A673 (cell line): ENCODE data around the gene ITPKB. TPM values are rescaled to one million over a fixed set of nuclear protein-coding genes. Genes with fewer than 3 reads are reported as not detected.

ENCODE experiments used
- BruUV-seq: library from RNA; stranded (reverse); fragments of 400-500 nt; replicated peaks from 2 replicates; lab custom pipeline; 2021; lab: Mats Ljungman, UMichigan
- CTCF ChIA-PET: fragments of 300-600 bp; sonication (Branson Sonifier 250); formaldehyde crosslinking; loops from one replicate; lab custom pipeline; 2022; ENCODE audit warnings: antibody characterized with exemption; lab: Charles Lee
- POLR2A ChIA-PET: fragments of 300-600 bp; sonication (Branson Sonifier 250); formaldehyde crosslinking; loops from one replicate; lab custom pipeline; 2022; ENCODE audit warnings: antibody characterized with exemption; ENCODE audit not compliant: low non-redundant PET; lab: Charles Lee
- DNase-seq: peaks from one replicate; pipeline ENCODE4 v3.0.0-alpha.2; 2015; ENCODE audit warnings: low spot score
- H3K27ac ChIP-seq: fragments of 200-600 bp; sonication (generic); 2 replicates; pipeline ENCODE4 v1.5.1; 2016; ENCODE audit warnings: mixed run types, low read depth, mild to moderate bottlenecking, mixed read lengths, antibody characterized with exemption, low read length; ENCODE audit not compliant: poor library complexity, severe bottlenecking
- H3K27me3 ChIP-seq: fragments of 200-600 bp; sonication (generic); replicated peaks from 2 replicates; pipeline ENCODE4 v1.6.1; 2017; ENCODE audit warnings: mixed run types, low read depth, mild to moderate bottlenecking, mixed read lengths, antibody characterized with exemption, low read length; ENCODE audit not compliant: insufficient read depth, poor library complexity
- H3K36me3 ChIP-seq: fragments of 200-600 bp; sonication (generic); 2 replicates; pipeline ENCODE4 v1.6.1; 2016; ENCODE audit warnings: mixed run types, mild to moderate bottlenecking, mixed read lengths, antibody characterized with exemption, low read length; ENCODE audit not compliant: insufficient read depth, poor library complexity, severe bottlenecking
- H3K4me1 ChIP-seq: fragments of 200-600 bp; sonication (generic); 2 replicates; pipeline ENCODE4 v1.6.1; 2017; ENCODE audit warnings: mixed run types, mild to moderate bottlenecking, mixed read lengths, antibody characterized with exemption, low read length; ENCODE audit not compliant: insufficient read depth, poor library complexity, severe bottlenecking
- H3K4me3 ChIP-seq: fragments of 200-600 bp; sonication (generic); 2 replicates; pipeline ENCODE4 v1.5.1; 2016; ENCODE audit warnings: low read depth, mixed run types, mild to moderate bottlenecking, mixed read lengths, low read length; ENCODE audit not compliant: poor library complexity, severe bottlenecking
- H3K9me3 ChIP-seq: fragments of 200-600 bp; sonication (generic); 2 replicates; pipeline ENCODE4 v1.6.1; 2016; ENCODE audit warnings: mixed run types, low read depth, mild to moderate bottlenecking, mixed read lengths, antibody characterized with exemption, low read length; ENCODE audit not compliant: poor library complexity, severe bottlenecking
- EZH2 ChIP-seq: fragments of 200-600 bp; sonication (generic); IDR thresholded peaks from 2 replicates; pipeline ENCODE4 v1.6.1; 2017; ENCODE audit warnings: borderline replicate concordance, low read depth, mild to moderate bottlenecking, mixed read lengths, antibody characterized with exemption, low read length; ENCODE audit not compliant: poor library complexity, severe bottlenecking
- intact Hi-C: fragments of 100-400 bp; cut with micrococcal nuclease; formaldehyde crosslinking; loops from one replicate; pipeline ENCODE4 v1.10.0; 2022; ENCODE audit not compliant: unreplicated experiment
- total RNA-seq: library from RNA; stranded (reverse); gene quantifications from 2 replicates; pipeline ENCODE4 v1.2.3, GENCODE V29; 2021
- TF ChIP-seq, protein P1 (sequence below): fragments of 300-800, 200-600 bp; sonication (generic); conservative IDR thresholded peaks from 2 replicates; pipeline ENCODE4 v1.5.1; 2017; ENCODE audit warnings: low read depth, mild to moderate bottlenecking, antibody characterized with exemption, low read length, moderate library complexity, mixed read lengths

Gene ITPKB
- total RNA-seq, 1 experiment from 2014 or later: 14.1 TPM

DNA sequence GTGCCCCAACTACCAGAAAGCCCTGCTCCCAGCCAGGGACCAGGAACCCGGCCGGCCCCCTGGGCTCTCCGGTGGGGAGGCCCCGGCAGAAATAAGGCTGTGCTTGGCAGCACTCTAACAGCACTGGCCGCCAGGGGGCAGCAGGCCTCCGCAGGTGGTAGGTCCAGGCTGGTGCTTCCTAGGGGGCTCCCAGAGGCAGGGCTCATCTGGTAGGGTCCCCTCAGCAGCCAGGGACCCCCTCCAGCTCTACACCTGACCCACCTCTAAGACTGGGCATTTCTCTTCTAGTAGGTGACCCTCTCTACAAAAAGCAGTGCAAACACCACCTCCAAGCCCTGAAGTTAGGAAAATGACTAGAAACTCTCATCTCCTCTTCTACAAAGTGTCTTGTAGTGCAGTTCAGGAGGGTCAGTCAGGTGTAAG lies 104.9 kb downstream of the ITPKB start:
- POLR2A ChIA-PET: no interaction called here

DNA sequence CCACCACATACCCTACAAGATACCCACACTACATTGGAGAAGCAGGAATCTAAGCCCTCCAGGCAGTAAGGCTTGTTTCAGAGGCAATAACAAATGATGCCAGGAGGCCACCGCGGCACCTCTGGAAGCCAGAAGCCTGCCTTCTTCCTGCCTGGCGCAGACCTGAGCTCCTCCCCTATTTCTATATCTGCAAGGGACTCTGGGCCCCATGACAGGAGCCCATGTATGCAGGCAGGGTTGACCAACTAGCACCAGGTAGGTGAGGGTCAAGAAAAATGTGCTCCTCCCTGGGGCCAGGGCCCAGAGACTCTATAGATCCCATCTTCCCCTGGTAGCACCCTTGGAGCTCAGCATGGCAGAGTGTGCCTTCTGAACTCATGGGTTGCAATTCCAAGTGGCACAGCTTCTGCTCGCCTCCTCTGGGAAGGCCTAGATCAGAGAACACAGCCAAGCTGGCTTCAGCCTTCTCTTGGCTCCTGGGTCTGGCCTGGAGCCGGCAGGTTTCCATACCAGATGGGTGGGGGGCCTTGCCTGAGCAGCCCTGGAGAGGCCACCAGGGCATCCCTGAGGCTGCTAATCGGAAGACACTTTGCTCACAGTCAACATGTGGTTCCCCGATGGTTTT lies 105.4 kb downstream of the ITPKB start:
- H3K9me3 ChIP-seq: no peaks in the 10 kb centered on the region
- DNase-seq: no peak
- ChIA-PET POLR2A (no interaction called here), CTCF (interaction anchor here (1.1 to 1.4 kb wide), 2 partner anchors 86 to 195 kb away, joined by 3 to 9 read pairs; no protein-coding TSS in a partner anchor)
- H3K4me3 ChIP-seq: no peak overlapping the region
- TF ChIP-seq, protein P1, sequence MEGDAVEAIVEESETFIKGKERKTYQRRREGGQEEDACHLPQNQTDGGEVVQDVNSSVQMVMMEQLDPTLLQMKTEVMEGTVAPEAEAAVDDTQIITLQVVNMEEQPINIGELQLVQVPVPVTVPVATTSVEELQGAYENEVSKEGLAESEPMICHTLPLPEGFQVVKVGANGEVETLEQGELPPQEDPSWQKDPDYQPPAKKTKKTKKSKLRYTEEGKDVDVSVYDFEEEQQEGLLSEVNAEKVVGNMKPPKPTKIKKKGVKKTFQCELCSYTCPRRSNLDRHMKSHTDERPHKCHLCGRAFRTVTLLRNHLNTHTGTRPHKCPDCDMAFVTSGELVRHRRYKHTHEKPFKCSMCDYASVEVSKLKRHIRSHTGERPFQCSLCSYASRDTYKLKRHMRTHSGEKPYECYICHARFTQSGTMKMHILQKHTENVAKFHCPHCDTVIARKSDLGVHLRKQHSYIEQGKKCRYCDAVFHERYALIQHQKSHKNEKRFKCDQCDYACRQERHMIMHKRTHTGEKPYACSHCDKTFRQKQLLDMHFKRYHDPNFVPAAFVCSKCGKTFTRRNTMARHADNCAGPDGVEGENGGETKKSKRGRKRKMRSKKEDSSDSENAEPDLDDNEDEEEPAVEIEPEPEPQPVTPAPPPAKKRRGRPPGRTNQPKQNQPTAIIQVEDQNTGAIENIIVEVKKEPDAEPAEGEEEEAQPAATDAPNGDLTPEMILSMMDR: no peak
- TF ChIP-seq EZH2: no peak
- H3K36me3 ChIP-seq: no peaks in the 10 kb centered on the region
- H3K27me3 ChIP-seq: no peaks in the 10 kb centered on the region
- BruUV-seq: no TSS peak
- no peaks in the 10 kb centered on the region for H3K4me1 ChIP-seq
- no peak overlapping the region for H3K27ac ChIP-seq
- intact Hi-C loops: loop anchor here (1.0 to 5.0 kb wide), 2 partner anchors 195 to 804 kb away; no protein-coding TSS in a partner anchor

More for the DNA sequence above, 104.9 kb downstream of the ITPKB start:
- BruUV-seq: no TSS peak
- Histone ChIP-seq H3K27me3 (no peaks in the 10 kb centered on the region), H3K4me1 (no peaks in the 10 kb centered on the region), H3K27ac (no peak overlapping the region), H3K36me3 (no peaks in the 10 kb centered on the region), H3K4me3 (no peak overlapping the region), H3K9me3 (no peaks in the 10 kb centered on the region)
- no peak for TF ChIP-seq EZH2
- TF ChIP-seq, protein P1: peak; percentile 95
- CTCF ChIA-PET: interaction anchor here (1.1 to 1.4 kb wide), 2 partner anchors 86 to 194 kb away, joined by 3 to 9 read pairs; no protein-coding TSS in a partner anchor
- intact Hi-C loops: loop anchor here (1.0 to 5.0 kb wide), 2 partner anchors 194 to 803 kb away; no protein-coding TSS in a partner anchor
- DNase-seq: peak; percentile 69

DNA sequence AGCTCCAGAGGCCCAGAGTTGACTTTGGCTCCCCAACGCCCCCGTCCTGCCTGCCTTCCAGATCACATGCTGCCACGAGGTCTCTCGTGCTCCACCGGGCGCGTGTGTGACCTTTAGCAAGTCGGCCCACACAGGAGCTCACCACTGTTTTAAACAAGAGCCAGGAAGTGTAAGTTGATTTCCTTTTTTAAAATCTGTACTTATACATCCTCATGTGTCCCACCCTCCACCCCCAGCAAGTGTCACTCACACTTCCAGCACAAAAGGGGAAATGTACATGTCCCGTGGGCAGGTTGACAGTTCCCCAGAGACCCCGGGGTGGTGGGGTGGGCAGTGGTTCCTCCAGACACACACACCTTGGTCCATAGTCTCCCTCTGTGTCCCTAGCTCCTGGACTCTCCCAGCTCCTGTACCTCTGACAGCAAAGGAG lies 106.1 kb downstream of the ITPKB start:
- Histone ChIP-seq H3K27me3 (no peaks in the 10 kb centered on the region), H3K27ac (no peak overlapping the region), H3K36me3 (no peaks in the 10 kb centered on the region), H3K9me3 (no peaks in the 10 kb centered on the region), H3K4me3 (no peak overlapping the region), H3K4me1 (no peaks in the 10 kb centered on the region)
- POLR2A ChIA-PET: no interaction called here
- TSS peak; percentile 32 for BruUV-seq
- intact Hi-C loops: loop anchor here (5.0 kb wide), 1 partner anchor 804 kb away; no protein-coding TSS in a partner anchor
- no peak for DNase-seq
- CTCF ChIA-PET: interaction anchor here (1.1 to 1.4 kb wide), 2 partner anchors 85 to 195 kb away, joined by 3 to 9 read pairs; no protein-coding TSS in a partner anchor
- no peak for TF ChIP-seq EZH2
- TF ChIP-seq, protein P1: no peak
